Endometrial microvascular endothelial cells (primary cell): ENCODE data around the gene COPRS. TPM values are rescaled to one million over a fixed set of nuclear protein-coding genes. Genes with fewer than 3 reads are reported as not detected.
"Not testable (repeated sequence)": the region's sequence is repeated elsewhere in the genome, so short reads cannot be mapped to it uniquely, and the experiment has no call there.

ENCODE experiments used
- in situ Hi-C: cut with HindIII; loops from 2 replicates; pipeline ENCODE4 v1.10.0; 2017; ENCODE audit warnings: low sequenced_read_pairs, low pct_unique_long_range_greater_than_20kb; ENCODE audit errors: inconsistent ontology term
- total RNA-seq: library from RNA; depleted of rRNA; stranded (reverse); fragments of >200 nt; gene quantifications from one replicate; pipeline ENCODE4 v1.2.3, GENCODE V29; 2015; ENCODE audit errors: inconsistent ontology term

COPRS gene
- total RNA-seq, 1 donor from 2014 or later = 86.4 TPM

DNA sequence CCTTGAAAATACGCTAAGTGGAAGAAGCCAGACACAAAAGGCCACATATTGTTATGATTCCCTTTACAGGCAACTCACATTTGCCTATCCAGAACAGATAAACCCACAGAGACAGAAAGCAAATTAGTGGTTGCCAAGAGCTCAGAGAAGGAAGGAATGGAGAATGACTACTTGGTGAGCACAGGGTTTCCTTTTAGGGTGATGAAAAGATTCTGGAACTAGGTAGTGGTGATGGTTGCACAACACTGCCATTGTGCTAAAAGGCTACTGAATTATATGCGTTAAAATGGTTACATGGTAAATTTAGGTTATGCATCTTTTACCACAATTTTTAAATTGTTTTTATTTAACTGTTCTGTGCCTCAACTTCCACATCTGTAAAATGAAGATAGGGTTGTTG, 4.4 kb downstream of the COPRS start:
- in situ Hi-C loops = loop anchor here (10.0 kb wide), 1 partner anchor 130 kb away; no protein-coding TSS in a partner anchor

DNA sequence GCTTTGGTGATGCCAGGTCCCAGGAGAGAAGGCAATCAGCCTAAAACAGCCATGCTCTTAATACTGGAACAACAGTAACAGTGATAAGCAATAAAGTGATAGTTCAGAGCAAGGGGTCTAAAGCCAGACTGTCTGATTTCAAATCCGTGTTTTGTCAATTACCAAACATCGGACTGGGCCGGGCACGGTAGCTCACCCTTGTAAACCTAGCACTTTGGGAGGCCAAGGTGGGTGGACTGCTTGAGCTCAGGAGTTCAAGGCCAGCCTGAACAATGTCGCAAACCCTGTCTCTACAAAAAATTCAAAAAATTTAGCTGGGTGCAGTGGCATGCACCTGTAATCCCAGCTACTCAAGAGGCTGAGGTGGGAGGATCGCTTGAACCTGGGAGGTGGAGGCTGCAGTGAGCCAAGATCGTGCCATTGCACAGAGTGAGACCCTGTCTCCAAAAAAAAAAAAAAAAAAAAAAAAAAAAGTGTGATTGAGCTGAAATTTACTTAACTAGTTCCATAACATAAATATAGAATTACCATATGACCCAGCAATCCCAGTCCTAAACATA, 5.1 kb downstream of the COPRS start:
- in situ Hi-C loops = loop anchor here (10.0 kb wide), 1 partner anchor 129 kb away; no protein-coding TSS in a partner anchor

DNA sequence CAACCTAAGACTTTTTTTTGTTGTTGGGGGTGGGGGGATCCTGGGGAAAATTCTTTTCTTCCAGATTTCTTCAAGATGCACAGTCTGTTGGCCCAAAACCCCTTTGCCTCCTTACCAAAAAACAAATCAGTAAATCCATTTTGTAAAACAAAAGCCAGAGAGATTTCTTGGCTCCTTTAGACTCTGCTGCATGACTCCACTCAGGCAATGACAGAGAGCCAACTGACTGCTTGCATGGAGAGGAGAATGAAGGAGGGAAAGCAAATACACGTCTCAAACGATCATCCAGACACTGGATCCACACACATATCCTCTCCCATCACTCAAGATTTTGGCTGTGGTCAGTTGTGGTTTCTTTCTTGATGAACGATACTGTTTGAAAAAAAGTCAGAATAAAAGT, 13.8 kb downstream of the COPRS start:
- in situ Hi-C loops = no loop called here

DNA sequence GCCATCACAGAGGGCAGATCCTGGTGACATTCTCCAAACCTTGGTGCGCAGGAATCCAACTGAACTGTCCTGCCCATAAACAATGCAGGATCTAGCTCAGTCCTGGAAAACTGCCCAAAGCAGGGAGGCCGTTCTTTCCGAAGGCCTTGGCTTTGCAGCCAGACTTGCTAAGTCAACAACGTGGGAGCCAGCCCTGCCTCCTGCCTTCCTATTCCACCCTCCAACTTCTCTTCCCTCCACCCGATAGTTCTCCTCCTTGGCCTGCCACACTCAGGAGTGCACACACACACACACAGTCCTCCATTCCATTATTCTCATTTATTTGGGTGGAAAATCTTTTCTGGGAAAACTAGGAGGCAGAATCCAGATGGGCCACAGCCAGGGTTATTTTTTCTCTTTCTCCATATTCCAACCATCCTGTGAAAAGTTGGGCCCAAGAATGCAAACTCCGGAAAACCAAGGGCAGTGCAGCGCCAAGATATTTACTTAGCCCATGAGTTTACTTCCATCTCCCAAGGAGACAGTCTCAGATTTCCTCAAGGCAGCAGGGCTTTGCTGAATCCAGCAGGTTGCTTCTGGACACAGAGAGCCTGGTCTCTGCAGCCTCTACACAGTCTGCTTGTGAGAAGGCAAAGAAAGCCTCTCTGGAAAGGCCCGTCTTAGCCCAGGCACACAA, 15.8 kb downstream of the COPRS start:
- in situ Hi-C loops = no loop called here

DNA sequence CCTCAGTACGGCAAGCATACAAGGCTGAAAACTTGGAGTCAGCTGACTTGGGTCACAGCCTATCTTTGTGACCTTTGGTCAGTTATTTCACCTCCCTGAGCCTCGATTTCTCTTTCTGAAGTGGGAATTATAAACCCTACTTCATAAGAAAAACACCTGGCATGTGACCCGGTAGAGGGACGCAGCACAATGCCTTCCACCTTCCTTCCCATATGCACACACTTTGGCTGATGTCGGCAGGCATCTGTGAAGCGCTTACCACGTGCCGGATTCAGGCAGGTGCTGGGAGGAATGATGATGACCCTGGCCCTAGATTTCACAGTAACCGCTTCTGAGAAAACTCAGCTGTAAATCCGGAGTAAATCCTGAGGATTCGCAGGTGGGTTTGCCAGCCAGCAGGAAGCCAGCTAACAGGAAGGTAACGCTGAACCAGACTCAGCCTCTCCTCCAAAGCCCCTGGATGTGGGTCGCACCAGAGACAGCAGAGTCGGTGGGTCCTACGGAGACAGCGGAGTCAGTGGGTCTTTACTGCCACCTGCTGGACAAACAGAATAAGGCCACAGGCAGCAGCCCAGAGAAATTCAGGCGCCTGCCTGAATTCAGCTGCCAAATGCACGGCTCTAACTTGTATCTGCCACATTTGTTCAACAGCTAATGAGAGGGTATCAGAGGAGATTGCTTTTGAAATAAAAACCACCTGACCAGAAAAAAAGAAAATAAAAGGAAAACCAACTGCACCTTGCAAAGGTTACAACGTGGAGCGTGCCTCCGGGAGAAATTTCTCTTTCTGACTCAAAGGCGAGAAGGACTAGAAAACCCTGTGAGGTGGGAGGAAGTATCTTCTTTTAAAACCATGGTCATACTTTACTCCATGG, 16.6 kb downstream of the COPRS start:
- in situ Hi-C loops = no loop called here

DNA sequence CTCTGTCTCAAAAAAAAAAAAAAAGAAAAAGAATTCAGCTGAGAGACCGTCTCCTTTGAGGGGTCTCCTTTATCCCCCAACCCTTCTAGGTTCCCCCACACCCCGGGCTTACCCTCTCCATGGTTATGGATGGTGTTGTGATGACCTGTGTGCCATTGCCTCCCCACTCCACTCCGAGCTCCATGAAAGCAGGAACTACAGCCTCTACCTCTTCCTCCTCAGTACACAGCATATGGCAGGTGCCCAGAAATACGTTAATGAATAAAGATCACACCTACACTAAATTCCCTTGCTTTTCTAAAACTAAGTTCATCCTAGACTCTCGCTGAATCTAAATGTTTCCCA, 17.2 kb downstream of the COPRS start:
- in situ Hi-C loops = no loop called here

DNA sequence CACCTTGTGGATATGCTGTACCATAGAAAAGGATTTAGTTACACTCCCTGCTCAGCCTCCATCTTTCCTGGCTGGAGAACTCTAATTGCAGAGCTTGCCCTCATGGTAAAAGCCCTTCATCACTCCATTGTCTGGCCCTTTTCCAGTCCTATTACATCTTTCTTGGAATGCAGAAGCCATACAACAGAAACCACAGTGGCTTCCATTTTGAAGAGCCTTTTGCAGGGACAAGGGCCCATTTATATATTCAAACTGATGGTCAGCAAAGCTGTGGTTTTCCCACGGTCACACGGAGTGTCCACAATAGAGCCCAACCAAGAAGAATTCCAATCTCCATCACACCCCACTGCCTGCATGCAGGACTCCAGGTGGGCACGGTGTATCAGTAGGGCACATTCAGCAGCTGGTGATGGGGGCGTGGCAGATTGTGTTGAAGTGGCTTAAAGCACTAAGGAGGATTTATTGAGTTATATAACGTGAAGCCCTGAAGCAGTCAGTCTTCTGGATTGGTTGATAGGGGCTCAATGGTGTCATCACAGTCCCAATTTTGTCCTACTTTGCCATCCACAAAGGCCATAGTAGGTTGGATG, 20.3 kb downstream of the COPRS start:
- in situ Hi-C loops = no loop called here

DNA sequence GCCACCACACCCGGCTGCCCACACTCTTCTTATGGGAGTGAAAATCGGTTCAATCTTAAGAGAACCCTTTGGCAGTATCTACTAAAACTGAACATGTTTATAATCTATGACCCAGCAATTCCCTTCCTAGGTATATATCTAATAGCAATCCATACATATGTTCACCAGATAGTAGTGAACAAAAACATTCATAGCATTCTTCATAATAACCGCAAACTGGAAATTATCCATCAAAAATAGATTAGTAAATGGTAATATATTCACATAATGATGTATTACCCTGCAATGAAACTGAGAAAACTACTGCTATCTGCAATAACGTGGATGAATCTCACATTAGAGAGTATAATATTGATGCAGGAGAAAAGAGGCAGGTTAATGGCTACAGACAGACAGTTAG, 23.1 kb downstream of the COPRS start:
- in situ Hi-C loops = no loop called here

DNA sequence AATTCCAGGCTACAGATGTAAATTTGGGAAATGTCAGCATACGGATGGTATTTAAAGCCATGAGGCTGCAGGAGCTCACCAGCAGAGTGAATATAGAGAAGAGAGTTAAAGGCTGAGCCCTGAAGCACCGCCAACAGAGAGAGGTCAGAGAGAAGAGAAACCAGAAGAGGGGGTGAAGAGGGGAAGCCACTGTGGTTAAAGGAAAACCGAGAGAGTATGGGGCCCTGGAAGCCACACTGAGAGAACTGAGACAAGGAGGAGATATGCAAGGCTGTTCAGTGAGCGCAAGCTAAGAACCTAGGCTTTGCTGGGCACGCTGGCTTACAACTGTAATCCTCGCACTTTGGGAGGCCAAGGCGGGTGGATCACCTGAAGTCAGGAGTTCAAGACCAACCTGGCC, 24.6 kb downstream of the COPRS start:
- in situ Hi-C loops = no loop called here

DNA sequence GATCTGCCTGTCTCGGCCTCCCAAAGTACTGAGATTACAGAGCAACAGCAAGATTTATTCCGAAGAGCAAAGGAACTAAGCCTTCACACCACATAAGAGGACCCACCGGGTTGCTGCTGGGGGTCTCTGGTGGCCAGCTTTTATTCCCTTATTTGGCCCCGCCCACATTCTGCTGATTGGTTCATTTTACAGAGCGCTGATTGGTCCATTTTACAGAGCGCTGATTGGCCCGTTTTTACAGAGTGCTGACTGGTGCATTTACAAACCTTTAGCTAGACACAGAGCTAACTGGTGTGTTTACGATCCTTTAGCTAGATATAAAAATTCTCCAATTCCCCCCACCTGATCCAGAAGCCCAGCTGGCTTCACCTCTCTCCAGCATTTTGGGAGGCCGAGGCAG, 26.3 kb downstream of the COPRS start:
- in situ Hi-C loops = no loop called here

DNA sequence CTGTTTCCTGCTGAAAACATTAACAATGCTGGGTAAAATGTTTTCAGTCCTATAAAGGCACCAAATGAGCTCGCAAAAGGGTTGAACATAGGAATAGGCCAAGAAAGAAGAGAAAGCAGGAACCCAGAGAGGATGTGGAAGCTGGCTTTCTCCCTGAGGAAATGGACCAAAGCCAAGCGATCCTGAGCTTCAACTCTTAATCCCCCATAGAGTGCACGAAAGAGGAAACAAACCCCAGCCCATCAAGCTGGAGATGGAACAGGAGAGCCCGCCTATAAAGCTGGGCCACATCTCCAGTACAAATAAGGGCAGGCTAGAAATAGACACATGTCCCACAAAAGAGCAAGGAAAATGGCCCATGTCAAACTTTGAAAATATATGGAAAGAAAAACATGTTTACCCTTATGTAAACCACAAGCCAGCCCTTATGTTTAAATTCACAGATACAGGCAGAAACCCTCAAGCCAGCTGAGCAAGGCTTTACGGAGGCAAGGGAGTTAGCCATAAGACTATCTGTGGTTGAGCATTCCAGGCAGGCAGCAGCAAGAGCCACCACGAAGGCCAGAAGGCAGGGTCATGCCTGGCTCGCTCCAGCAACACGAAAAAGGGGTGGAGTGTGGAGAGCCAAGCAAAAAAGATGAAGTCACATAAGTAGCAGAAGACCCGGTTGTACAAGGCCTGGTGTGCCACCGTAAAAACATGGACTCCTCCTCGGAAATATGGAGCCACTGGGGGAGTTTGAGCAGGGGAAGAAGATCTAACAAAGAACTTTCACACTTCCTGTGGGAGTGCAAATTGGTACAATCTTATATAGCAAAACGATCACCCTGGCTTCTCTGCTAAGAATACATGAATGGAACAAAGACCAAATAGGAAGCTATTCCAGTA, 27.8 kb downstream of the COPRS start:
- in situ Hi-C loops = no loop called here

DNA sequence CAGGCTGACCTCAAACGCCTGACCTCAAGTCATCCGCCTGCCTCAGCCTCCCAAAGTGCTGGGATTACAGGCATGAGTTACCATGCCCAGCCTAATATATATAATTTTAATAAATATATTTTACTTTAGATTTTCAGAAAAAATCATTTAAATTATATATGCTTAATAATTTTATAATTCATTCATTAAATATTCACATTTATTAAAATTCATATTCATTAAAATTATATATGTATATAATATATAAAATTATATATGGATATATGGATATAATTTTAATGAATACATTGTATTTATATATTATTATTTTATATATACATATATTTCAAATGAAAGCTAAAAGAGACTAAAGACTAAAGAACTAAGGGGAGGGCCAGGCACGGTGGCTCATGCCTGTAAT, 29.4 kb downstream of the COPRS start:
- in situ Hi-C loops = no loop called here

DNA sequence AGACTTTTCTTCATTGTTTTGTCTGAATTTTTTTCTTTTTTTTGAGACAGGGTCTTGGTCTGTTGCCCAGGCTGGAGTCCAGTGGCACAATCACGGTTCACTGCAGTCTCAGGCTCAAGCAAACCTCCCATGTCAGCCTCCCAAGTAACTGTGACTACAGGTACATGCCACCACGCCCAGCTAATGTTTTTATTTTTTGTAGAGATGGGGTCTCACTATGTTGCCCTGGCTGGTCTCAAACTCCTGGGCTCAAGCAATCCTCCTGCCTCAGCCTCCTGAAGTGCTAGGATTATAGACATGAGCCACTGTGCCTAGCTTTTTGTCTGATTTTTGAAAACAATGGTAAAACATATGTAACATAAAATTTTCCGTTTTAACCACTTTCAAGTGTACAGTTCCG, 30.1 kb downstream of the COPRS start:
- in situ Hi-C loops = not testable (repeated sequence)

DNA sequence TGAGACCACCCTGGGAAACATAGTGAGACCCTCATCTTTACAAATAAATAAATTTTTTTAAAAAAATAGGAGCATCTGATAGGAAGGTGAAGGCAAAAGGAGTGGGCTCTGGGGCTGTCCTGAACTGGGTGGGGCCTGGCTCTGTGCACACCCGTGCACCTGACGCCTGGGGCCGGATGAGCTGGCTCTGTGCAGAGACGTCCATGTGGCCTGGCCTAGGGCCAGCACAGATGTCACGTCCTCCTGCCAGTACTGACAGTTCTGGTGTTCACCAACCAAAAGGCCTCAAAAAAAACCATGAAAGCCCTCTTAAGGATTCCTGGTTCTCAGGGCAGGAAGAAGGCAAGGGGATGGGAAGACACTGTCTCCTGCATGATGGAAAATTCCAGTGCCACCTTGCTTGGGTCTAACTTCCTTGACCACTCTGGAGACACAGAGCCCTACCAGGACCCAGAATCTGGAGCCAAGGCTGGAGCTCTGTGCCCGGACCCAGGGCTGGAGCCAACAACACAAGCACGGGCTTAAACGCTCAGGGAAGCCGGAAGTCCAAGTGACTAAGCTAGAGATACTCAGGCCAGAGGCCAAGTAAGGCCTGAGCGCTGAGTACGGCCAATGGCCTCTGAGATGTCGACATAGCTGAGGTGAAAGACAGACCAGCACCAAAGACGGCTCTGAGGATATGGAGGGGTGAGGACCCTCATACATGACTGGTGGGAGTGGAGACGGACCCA, 32.9 kb downstream of the COPRS start:
- in situ Hi-C loops = no loop called here

DNA sequence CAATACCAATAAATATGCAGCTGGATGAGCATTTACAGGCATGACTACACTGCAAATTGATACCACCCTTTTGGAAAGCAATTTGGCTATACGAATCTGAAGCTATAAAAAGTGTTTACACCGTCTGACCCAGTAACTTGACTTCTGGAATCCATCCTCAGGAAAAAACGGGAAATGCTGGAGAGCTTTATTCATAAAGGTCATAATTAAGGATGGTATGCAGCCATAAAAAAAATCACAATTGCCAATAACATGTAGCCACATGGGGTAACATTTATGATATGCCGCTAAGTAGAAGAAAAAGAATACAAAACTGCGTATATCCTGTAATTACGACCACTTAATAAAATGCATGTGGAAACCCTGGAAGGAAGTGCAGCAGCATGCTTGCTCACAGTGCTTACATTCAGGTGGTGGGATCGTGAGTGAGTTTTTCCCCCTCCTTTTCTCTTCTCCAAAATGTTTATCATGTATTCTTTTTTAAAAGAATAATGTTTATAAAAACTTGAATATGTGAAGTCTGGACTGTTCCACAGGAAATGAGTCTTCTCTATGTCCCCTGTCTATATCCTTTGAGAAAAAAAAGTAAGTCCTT, 34.2 kb downstream of the COPRS start:
- in situ Hi-C loops = no loop called here

DNA sequence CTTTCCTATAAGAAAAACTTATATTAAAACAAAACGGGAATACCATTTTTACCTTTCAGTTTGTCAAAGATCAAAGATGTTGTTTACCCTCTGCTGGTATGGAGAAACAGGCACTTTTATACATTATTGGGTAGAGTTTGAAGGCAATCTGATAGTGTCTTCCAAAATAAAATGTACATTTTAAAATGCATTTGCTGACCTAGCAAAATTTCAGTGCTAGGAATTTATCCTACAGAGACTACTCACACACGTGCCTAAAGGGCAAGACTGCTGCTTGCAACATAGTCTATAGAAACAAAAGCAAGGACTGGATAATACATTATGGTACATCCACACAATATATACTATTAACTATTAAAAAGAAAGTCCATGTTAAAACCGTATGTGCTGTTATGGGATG, 36.0 kb downstream of the COPRS start:
- in situ Hi-C loops = no loop called here

DNA sequence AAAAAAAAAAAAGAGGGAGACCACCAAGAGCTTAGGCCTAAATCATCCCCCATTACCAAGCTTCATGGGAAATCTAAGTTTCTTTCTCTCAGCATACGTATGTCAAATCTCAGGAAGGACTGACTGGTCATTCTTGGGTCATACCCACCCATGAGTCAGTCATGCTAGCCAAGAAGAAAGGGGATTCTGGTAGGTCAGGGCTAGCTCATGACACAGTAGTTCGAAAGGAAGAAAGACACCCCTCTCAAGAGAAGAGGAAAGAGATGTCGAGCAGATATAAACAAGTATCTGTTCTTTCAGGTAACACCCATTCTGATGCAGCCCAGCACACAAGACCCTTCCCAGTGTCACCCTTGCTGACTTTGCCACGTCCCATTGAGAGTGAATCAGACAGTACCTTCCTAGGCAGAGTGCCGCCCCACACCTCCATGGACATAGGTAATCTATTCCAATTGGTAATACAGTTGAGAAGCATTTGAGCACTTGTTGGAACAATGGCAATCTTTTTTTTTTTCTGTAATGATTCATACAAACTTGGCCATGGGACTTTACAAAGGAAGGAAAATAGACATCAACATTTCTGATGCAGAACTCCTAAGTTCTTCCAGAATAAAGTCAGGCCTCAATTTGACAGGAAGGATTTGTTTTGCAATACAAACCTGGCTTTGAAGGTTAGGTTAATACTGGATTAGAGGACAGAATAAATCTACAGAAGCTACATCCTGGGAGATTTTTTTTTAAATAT, 38.2 kb downstream of the COPRS start:
- in situ Hi-C loops = no loop called here
